Skeletal muscle satellite cell (primary cell): ENCODE measurements around the gene CCL2. TPM values are rescaled to one million over a fixed set of nuclear protein-coding genes. Genes with fewer than 3 reads are reported as not detected.

Source experiments
- H3K27me3 ChIP-seq: 2 replicates; pipeline ENCODE4 v1.7.0; 2013; ENCODE audit warnings: low read length; ENCODE audit not compliant: control insufficient read depth, insufficient read depth
- H3K36me3 ChIP-seq: 2 replicates; pipeline ENCODE4 v1.7.0; 2013; ENCODE audit warnings: mild to moderate bottlenecking, control low read depth, low read length; ENCODE audit not compliant: insufficient read depth
- H3K4me1 ChIP-seq: 2 replicates; pipeline ENCODE4 v1.7.0; 2013; ENCODE audit warnings: low read length; ENCODE audit not compliant: control insufficient read depth, insufficient read depth
- H3K4me2 ChIP-seq: 2 replicates; pipeline ENCODE4 v1.7.0; 2013; ENCODE audit warnings: mild to moderate bottlenecking, low read length
- H3K4me3 ChIP-seq: 2 replicates; pipeline ENCODE4 v1.7.0; 2013; ENCODE audit warnings: low read length
- H3K9ac ChIP-seq: 2 replicates; pipeline ENCODE4 v1.7.0; 2013; ENCODE audit warnings: mild to moderate bottlenecking, low read depth, low read length, moderate library complexity
- H3K9me3 ChIP-seq: replicated peaks from 2 replicates; pipeline ENCODE4 v1.7.0; 2013; ENCODE audit warnings: mild to moderate bottlenecking, control low read depth, low read length
- total RNA-seq: library from RNA; depleted of rRNA; stranded (reverse); fragments of >200 nt; gene quantifications from 2 replicates; pipeline ENCODE4 v1.2.3, GENCODE V29; 2012; rRNA removed

Gene CCL2
- total RNA-seq: 6.1 and 46.3 TPM in 2 replicates

DNA sequence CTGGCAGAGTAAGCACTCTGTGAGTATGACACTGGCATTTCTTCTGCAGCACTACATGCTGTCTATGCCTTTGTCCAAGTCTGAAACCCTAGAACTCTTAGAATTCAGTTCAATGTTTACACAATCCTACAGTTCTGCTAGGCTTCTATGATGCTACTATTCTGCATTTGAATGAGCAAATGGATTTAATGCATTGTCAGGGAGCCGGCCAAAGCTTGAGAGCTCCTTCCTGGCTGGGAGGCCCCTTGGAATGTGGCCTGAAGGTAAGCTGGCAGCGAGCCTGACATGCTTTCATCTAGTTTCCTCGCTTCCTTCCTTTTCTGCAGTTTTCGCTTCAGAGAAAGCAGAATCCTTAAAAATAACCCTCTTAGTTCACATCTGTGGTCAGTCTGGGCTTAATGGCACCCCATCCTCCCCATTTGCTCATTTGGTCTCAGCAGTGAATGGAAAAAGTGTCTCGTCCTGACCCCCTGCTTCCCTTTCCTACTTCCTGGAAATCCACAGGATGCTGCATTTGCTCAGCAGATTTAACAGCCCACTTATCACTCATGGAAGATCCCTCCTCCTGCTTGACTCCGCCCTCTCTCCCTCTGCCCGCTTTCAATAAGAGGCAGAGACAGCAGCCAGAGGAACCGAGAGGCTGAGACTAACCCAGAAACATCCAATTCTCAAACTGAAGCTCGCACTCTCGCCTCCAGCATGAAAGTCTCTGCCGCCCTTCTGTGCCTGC, at the start of gene CCL2:
CCL2 (plus strand) TSS at position 635 of the 730 bp plus-strand sequence; CDS start at position 700, 65 bp downstream.
- Histone ChIP-seq H3K4me3 (peak within 1 kb of the TSS; percentile 29), H3K9me3 (no peaks in the 10 kb centered on the region), H3K4me2 (peak within 1 kb of the TSS; percentile 57), H3K9ac (peak within 1 kb of the TSS; percentile 29), H3K27me3 (no peaks in the 10 kb centered on the region), H3K36me3 (no peaks in the 10 kb centered on the region), H3K4me1 (peaks cover 23% of the 10 kb centered on the region)

DNA sequence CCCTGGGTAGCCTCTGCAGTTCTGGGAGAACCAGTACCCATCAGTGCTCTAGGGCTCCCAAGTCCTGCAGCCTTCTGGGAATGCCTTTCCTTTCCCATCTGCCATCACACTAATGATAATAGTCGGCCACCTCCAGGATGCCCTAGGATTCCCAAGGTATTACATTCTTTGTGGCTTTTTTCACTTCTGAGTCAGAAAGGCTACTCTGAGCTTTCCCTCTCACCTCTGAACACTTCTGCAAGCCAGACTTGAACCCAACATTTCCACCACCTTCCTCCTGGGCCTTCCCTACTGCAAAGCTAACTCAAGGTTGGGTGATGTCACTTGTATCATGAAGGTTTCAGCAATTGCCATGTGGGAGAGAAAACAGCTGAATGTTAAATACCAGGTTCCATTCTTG, 49.7 kb upstream of the CCL2 start:
- Histone ChIP-seq H3K27me3 (no peaks in the 10 kb centered on the region), H3K36me3 (no peaks in the 10 kb centered on the region), H3K9ac (no peak overlapping the region), H3K9me3 (no peaks in the 10 kb centered on the region), H3K4me2 (no peak overlapping the region), H3K4me3 (no peak overlapping the region), H3K4me1 (no peaks in the 10 kb centered on the region)

DNA sequence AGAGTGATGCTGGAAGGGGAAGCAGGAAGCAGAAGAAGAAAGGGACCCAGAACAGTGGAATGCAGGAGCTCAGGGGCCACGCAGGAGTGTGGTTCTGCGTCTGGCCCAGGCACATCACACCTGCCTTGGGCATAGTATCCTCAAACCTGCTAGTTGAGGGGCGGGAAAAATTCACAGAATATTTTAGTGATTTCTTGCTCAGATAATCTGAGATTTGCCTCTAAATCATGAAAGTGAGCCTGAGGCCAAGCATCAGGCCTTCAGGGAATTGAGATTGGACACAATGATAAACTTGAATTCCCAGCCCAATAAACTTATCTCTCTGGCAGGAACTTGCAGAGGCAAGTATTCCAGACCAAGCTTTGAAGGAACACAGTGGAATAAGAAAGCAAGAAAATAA, 48.5 kb upstream of the CCL2 start:
- H3K9me3 ChIP-seq: no peaks in the 10 kb centered on the region
- no peak overlapping the region for H3K4me3 ChIP-seq
- H3K9ac ChIP-seq: no peak overlapping the region
- no peaks in the 10 kb centered on the region for H3K36me3 ChIP-seq
- no peak overlapping the region for H3K4me2 ChIP-seq
- H3K27me3 ChIP-seq: no peaks in the 10 kb centered on the region
- no peaks in the 10 kb centered on the region for H3K4me1 ChIP-seq

DNA sequence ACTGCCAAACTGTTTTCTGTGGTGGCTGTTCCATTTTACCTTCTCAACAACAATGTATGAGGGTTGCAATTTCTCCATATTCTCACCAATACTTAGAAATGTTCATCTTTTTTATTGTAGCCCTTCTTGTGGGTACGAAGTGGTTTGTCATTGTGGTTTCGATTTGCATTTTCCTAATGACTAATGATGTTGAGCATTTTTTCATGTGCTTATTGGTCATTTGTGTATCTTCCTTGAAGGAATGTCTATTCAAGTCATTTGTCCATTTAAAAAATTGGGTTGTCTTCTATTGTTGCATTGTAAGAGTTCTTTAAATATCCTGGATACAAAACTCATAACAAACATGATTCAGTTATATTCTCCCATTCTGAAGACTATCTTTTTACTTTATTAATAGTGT, 47.5 kb upstream of the CCL2 start:
- no peaks in the 10 kb centered on the region for H3K27me3 ChIP-seq
- no peaks in the 10 kb centered on the region for H3K36me3 ChIP-seq
- no peak overlapping the region for H3K4me2 ChIP-seq
- no peak overlapping the region for H3K9ac ChIP-seq
- no peaks in the 10 kb centered on the region for H3K9me3 ChIP-seq
- no peaks in the 10 kb centered on the region for H3K4me1 ChIP-seq
- H3K4me3 ChIP-seq: no peak overlapping the region

DNA sequence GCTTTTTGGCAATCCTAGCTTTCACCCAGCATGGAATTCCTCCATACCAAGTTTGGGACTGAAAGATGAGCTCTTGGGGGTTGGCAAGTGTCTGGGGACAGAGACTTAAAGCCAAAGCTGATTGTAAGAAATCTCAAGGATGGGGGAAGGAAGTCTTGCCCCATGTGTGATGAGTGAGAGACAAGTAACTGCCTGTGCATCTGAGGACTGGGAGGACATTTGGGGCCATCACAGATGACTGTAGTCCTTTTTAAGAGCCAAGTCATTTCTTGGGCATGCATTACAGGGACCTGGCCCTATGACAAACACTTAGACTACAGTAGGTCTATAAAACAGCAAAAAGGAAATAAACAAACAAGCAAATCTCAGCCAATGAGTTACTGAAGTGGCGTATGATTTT, 36.3 kb upstream of the CCL2 start:
- no peaks in the 10 kb centered on the region for H3K4me1 ChIP-seq
- H3K9ac ChIP-seq: no peak overlapping the region
- no peaks in the 10 kb centered on the region for H3K9me3 ChIP-seq
- no peak overlapping the region for H3K4me2 ChIP-seq
- no peaks in the 10 kb centered on the region for H3K27me3 ChIP-seq
- no peaks in the 10 kb centered on the region for H3K36me3 ChIP-seq
- H3K4me3 ChIP-seq: no peak overlapping the region

DNA sequence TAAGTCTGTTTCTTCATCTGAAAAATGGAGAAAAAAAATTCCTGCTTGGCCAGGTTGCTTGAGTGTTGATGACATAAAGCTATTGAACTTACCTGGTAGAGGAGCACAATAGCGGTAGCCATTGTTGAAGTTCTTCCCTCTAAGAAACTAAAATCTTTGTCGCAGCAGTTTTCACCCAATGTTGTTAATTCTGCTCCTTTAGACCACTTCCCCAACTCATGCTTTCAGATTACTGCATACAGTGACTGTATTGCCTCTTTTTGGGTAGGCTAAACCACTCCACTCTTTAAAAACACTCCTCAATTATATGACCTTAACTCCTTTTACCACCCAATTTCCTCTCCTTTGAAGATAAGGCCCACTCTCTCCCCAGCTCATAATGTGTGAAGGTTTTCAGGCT, 35.7 kb upstream of the CCL2 start:
- Histone ChIP-seq H3K36me3 (no peaks in the 10 kb centered on the region), H3K9me3 (no peaks in the 10 kb centered on the region), H3K4me2 (no peak overlapping the region), H3K9ac (no peak overlapping the region), H3K27me3 (no peaks in the 10 kb centered on the region), H3K4me1 (no peaks in the 10 kb centered on the region), H3K4me3 (no peak overlapping the region)

DNA sequence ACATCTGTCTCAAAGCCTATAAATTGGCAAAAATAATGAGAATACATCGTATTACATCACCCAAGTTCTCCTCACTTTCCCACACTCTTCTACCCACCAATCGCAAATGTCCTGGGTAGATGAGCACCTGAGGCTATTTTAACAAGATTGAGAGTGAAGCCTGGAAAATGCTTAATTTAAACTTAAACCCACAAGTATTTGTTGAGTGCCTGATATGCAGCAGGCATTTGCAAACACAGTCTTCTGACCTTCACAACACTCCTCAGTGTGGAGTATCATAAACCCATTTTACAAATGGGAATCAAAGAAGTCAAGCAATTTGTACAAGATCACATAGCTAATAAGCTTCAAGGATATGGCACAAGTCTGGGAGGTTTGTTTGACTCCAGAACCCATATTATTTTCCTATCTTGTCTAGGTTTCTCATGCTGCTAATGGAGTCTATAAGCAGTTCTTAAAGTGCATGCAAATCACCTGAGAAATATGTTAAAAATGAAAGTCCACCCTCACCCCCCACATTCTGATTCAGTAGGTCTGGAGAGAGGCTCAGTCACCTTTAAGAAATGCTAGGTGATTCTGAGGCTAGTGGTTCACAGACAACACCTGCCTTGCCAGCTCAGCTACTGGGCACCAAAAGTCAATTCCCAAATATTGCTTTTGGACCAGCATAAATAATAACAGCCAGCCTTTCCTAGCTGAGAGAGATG, 34.9 kb upstream of the CCL2 start:
- H3K9ac ChIP-seq: no peak overlapping the region
- no peak overlapping the region for H3K4me2 ChIP-seq
- H3K36me3 ChIP-seq: no peaks in the 10 kb centered on the region
- H3K4me1 ChIP-seq: no peaks in the 10 kb centered on the region
- no peaks in the 10 kb centered on the region for H3K9me3 ChIP-seq
- no peak overlapping the region for H3K4me3 ChIP-seq
- H3K27me3 ChIP-seq: no peaks in the 10 kb centered on the region

DNA sequence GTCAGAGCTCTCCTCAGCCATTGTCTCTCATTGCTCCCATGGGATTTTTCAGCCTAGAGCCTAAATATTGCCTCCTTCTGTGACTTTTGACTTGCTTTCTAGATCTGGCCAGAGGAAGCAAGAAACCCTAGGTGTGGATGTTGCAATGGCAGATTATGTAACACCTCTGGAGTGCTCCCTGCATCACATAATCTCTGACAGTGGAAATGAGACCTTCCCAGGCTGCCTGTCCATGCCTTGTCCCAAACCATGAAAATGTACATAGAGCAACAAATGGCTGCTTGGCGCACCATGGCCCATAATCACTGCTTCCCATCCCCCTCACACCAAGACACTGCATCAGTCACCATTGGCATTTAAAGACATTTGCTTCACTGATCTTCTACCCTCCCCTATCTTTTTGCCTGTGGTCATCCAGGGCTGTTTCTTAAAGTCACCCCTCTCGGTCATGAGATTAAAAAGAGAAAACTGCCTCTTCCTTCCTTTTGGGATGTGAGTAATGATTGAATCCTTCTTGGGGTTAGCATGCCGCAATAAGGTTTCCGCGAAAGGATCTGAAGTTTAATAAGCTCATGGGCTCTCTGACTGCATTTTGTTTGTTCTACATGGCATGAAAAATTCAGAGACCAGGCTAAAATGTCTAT, 34.2 kb upstream of the CCL2 start:
- H3K9me3 ChIP-seq: no peaks in the 10 kb centered on the region
- no peaks in the 10 kb centered on the region for H3K36me3 ChIP-seq
- no peak overlapping the region for H3K4me3 ChIP-seq
- no peak overlapping the region for H3K9ac ChIP-seq
- H3K4me2 ChIP-seq: no peak overlapping the region
- no peaks in the 10 kb centered on the region for H3K4me1 ChIP-seq
- H3K27me3 ChIP-seq: no peaks in the 10 kb centered on the region

DNA sequence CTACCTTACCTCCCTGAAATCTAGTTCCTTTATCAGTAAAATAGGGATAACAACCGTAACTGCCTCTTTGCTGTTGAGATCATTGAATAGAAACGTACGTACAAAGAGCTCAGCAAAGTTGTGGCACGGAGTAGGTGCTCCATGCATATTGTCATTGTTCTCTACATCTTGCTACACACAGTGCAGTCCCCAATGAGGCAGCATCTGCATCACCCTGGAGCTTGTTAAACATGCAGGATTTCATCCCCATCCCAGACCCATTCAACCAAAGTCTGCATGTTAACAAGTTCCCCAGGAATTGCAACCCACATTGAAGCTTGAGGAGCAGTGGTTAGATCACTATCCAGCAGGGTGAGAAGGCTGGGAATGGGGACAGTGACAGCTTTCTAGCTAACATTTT, 33.7 kb upstream of the CCL2 start:
- no peaks in the 10 kb centered on the region for H3K4me1 ChIP-seq
- H3K36me3 ChIP-seq: no peaks in the 10 kb centered on the region
- no peak overlapping the region for H3K4me3 ChIP-seq
- no peaks in the 10 kb centered on the region for H3K27me3 ChIP-seq
- H3K9me3 ChIP-seq: no peaks in the 10 kb centered on the region
- no peak overlapping the region for H3K9ac ChIP-seq
- no peak overlapping the region for H3K4me2 ChIP-seq

DNA sequence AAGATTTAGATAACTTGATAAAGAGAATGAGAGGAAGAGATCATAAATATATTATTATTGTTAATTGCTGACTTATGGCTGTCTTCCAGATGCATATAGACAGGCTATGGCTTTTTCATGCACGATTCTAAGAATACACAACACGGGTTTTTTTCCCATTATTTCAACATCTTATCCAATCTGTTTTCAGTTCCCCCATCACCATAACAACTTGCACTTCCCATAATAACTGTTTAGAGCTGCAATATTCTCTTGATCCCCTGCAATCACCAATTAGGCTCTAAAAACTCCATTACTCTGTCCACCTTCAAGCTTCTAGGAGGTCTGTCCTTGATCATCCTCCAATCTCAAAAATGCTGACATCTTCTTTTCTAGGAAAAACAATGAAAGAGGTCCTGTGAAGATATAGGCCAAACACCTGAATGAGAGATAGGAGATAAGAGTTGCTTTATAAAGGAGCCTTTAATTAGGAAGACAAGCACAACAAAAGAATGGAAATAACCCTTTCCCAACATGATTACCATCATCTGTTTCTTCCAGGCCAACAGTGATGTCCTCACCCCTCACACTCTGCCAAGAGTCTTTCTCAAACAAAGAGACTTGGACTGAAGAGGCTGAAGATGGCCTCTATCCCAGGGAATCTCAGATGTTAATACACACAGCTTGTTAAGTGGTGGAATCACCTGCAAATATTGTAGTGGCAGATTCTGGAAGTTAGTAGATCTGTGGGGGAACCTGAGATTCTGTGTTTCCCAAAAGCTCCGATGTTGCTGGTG, 32.2 kb upstream of the CCL2 start:
- Histone ChIP-seq H3K9ac (no peak overlapping the region), H3K36me3 (no peaks in the 10 kb centered on the region), H3K4me3 (no peak overlapping the region), H3K9me3 (no peaks in the 10 kb centered on the region), H3K4me2 (no peak overlapping the region), H3K27me3 (no peaks in the 10 kb centered on the region), H3K4me1 (no peaks in the 10 kb centered on the region)

DNA sequence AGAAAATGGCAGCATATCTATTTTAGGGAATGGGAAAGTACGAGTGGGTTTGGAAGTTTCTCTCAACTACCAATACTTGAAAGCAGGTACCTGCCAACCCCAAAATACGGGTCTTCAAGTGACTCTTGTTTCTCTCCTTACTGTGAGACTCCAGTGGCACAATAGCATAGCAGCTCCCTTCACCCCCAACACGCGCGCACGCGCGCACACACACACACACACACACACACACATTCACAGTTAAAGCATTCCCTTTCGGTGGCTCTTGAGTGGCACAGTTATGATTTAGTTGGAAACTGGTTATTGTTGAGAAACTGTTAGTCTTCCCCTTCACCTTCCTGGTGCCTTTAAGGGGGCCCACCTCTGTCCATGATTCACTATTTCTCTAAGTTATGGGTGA, 30.0 kb upstream of the CCL2 start:
- Histone ChIP-seq H3K4me2 (no peak overlapping the region), H3K27me3 (no peaks in the 10 kb centered on the region), H3K36me3 (no peaks in the 10 kb centered on the region), H3K9me3 (peaks cover 2% of the 10 kb centered on the region), H3K9ac (no peak overlapping the region), H3K4me1 (no peaks in the 10 kb centered on the region), H3K4me3 (no peak overlapping the region)
